T-helper 1 cell treated with Interleukin-12 subunit alpha and Interleukin-12 subunit beta and Interleukin-4 antibody, amounts not matched to agents 30 ng/mL and 1 ng/mL, for 36 hours (primary cell): Measurements from ENCODE around the gene CHD1L. TPM values are rescaled to one million over a fixed set of nuclear protein-coding genes. Genes with fewer than 3 reads are reported as not detected.
"Not testable (repeated sequence)": the region's sequence is repeated elsewhere in the genome, so short reads cannot be mapped to it uniquely, and the experiment has no call there.

Experiments used
- intact Hi-C: fragments of 100-400 bp; cut with micrococcal nuclease; formaldehyde crosslinking; loops from one replicate; pipeline ENCODE4 v1.15.1; 2024
- total RNA-seq: library from RNA; stranded (reverse); gene quantifications from 2 replicates; pipeline ENCODE4 v1.2.3, GENCODE V29; 2022

CHD1L gene
- total RNA-seq, 1 donor from 2014 or later, result 51.2 TPM

GRCh38 chr1:147231032-147231431 lies 11.5 kb upstream of the CHD1L start:
- intact Hi-C loops, result not testable (repeated sequence)

DNA sequence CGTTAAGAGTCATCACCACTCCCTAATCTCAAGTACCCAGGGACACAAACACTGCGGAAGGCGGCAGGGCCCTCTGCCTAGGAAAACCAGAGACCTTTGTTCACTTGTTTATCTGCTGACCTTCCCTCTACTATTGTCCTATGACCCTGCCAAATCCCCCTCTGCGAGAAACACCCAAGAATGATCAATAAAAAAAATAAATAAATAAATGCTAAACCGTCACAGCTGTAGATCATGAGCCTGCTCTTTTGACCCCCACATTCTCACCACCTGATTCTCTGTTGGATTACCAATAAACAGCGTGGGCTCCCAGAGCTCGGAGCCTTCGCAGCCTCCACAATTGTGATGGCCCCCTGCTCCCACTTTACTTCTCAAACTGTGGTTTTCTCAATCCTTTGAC lies 8.6 kb upstream of the CHD1L start:
- intact Hi-C loops, result not testable (repeated sequence)

GRCh38 chr1:147235822-147236221 lies 6.7 kb upstream of the CHD1L start:
- intact Hi-C loops, result no loop called here

GRCh38 chr1:147236448-147236847 lies 6.0 kb upstream of the CHD1L start:
- intact Hi-C loops, result no loop called here

DNA sequence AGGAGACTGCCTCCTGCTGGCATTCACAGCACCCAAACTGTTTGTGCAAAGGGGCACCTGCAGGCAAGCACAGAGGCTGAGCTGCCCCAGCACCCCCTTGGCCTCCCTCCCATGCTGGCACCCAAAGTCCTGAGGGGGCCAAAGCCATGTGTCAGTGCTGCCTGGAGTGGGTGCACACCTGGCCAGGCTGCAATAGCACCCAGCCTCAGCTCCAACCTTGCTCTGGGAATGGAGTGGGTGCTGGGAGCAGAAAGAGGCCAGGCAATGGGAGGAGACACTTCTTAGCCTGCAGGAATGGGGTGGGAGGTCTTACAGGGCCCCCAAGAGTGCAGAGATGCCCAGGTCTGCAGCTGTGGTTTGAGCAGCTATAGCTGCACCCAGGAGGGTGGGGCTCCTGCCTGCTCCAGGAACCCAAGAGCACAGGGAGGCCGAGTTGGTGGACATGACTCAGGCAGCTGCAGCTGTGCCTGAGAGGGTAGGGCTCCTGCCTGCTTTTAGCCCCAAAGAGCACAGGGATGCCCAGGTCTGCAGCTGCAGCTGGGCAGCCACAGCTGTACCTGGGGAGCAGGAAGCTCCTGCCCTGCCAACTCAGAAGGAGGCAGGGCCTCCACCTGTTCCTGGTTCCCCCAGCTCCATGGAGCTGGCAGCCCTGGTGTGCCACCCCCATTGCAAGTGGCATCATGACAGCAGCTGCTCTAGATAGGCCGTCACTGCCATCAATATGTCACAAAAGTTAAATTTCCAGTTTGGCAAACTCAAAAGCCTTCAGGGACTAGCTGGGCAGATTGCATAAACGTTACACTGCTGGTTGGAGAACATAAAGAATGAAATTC lies 5.3 kb upstream of the CHD1L start:
- intact Hi-C loops, result no loop called here

DNA sequence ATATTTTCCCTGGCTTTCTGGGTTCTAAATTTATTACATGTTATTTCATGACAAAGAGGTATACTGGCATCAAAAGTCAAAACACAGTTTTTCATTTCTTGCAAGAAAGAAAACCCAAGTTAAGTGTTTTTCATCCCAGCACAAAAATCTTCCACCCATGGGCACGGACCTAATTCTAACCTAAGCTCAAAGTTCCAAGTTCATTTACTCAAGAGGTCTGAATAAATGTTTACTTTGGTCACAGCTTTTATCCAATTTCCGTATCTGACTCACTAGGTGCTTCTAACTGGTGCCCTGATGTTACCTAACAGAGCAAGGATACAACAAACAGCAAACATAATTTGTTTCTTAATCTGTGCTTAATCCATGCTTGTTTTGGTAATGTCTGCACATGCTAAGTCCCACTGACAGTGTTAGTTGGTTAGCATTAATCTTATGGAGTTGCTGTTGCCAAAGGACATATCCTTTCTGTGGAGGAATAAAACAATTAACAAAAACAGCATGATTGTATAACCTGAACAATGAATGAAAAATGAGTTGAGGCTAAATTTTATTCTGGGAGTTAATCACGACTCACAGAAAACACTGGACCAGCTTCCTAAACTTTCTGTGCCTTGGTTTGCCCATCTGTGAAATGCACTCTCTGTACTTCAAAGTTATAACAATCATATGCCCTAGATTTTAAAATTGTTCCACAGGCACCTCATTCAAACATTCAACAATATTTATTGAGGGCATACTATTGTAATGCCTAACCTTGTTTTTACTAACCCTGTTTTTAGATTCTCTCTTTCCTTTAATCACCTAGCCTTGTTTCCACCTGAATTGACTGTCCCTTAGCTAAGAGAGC lies 4.2 kb upstream of the CHD1L start:
- intact Hi-C loops, result no loop called here

- intact Hi-C loops, result no loop called here
Observed at GRCh38 chr1:147238925-147239820, 3.3 kb upstream of the CHD1L start.

DNA sequence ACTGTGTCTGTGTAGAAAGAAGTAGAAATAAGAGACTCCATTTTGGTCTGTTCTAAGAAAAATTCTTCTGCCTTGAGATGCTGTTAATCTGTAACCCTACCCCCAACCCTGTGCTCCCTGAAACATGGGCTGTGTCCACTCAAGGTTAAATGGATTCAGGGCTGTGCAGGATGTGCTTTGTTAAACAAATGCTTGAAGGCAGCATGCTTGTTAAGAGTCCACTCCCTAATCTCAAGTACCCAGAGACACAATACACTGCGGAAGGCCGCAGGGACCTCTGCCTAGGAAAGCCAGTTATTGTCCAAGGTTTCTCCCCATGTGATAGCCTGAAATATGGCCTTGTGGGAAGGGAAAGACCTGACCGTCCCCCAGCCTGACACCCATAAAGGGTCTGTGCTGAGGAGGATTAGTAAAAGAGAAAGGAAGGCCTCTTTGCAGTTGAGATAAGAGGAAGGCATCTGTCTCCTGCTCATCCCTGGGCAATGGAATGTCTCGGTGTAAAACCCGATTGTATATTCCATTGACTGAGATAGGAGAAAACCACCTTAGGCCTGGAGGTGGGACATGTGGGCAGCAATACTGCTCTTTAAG lies 2.3 kb upstream of the CHD1L start:
- intact Hi-C loops, result loop anchor here (5.0 to 10.0 kb wide), 2 partner anchors 1022 to 1095 kb away; no protein-coding TSS in a partner anchor

DNA sequence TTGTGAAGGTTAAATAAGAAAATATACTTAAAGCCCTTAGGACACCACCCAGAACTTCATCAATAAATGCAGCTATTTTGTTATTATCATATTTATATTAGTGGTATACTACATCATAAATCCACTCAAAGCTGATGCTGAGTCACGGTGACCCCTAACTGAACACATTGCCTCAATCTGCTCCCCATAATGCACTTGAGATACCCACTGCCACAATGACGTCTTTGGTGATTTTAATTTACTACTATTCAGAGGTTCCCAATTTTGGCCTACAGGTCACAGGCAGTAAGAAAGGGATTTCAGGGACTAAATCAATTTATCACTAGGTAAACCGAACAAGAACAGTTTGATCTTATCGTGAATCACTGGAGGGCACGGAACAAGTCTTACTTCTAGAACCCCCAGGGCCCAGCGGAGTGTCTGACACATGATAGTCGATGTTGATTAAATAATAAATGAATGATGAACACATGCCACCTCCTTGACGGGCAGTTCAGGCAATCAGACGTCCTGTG lies 493 bp upstream of the CHD1L start:
- intact Hi-C loops, result loop anchor here (1.0 to 10.0 kb wide), 7 partner anchors 17 to 1093 kb away; partner anchors contain the start of genes FMO5 and PRKAB2

DNA sequence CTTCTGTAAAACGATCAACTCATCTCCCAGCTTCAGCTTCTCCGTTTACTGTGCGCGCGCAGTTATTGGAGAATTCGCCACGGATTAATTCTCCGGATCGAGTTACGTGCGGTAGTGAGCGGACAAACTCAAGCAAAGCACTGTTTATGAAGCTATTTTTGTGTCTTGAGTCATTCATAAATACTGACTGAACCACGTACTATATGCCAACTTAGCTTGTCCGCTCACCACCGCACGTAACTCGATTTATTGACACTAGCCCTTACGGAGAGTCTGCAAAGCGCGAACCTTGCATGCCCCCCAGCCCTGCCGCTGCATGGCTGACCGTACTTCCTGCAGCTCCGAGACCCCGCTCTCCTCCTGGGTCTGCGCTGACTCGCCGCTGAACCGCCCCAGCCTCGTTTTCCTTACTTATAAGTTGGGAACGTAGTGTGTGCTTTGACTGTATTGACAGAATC lies 773 bp downstream of the CHD1L start:
- intact Hi-C loops, result loop anchor here (5.0 to 10.0 kb wide), 2 partner anchors 1019 to 1092 kb away; no protein-coding TSS in a partner anchor

DNA sequence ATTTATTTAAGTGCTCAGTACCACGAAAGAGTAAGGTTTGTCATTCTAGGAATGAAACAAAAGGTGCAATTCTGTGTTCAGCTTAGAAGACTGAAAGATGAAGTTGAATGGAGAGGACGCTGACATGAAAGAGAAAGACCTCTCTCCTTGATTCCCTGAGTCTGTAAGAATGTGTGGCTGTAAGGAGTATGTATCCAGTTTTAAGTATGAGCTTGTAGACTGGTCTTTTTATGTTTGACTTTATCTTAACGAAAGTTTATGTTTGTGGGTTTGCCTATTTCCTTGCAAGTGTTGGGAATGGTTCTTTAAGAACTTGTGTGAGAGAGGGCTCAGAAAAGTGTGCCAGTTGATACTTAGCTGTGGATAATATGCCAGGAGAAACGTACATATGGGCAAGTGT lies 1.4 kb downstream of the CHD1L start:
- intact Hi-C loops, result loop anchor here (5.0 to 10.0 kb wide), 2 partner anchors 1018 to 1091 kb away; no protein-coding TSS in a partner anchor

- intact Hi-C loops, result loop anchor here (10.0 kb wide), 1 partner anchor 1090 kb away; no protein-coding TSS in a partner anchor
Observed at GRCh38 chr1:147245129-147245528, 2.6 kb downstream of the CHD1L start.

DNA sequence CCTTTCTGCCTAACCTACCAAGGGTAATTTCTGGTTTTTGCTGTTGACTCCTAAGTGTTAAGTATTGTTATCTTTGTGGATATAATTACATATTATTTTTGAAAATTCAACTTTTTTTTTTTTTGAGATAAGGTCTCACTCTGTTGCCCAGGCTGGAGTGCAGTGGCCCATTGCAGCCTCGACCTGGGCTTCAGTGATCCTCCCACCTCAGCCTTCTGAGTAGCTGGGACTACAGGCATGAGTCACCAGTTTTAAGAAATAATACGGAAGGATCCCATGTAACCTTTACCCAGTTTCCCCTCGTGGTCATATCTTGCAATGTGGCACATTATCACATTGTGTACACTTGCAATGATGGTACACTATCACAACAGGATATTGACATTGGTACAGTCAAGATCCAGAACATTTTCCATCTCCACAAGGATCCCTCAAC lies 3.1 kb downstream of the CHD1L start:
- intact Hi-C loops, result loop anchor here (10.0 kb wide), 1 partner anchor 1089 kb away; no protein-coding TSS in a partner anchor

- intact Hi-C loops, result loop anchor here (10.0 kb wide), 1 partner anchor 1089 kb away; no protein-coding TSS in a partner anchor
Observed at GRCh38 chr1:147246044-147246690, 3.7 kb downstream of the CHD1L start.

DNA sequence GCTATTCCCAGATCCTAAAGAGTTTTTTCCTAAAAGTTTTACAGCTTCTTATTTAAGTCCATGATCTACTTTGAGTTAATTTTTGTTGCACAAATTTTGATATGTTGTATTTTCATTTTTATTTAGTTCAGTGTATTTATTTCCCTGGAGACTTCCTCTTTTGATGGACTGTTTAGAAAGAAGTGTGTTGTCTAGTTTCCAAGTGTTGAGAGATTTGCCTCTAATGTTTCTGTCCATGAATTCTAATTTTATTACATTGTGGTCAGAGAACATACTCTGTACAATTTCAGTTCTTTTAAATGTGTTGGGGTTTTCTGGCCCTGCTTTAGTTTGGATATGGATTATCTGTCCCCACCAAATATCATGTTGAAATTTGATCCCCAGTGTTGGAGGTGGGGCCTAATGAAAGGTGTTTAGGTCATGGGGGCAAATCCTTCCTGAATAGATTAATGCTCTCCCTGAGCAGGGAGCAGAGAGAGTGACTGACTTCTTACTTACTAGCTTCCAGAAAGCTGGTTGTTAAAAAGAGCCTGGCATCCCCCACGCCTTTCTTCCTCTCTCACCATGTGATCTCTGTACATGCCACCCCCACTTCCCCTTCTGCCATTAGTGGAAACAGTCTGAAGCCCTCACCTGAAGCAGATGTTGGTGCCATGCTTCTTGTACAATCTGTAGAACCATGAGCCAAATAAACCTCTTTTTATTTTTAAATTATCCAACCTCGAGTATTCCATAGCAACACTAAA lies 4.6 kb downstream of the CHD1L start:
- intact Hi-C loops, result loop anchor here (10.0 kb wide), 1 partner anchor 1088 kb away; no protein-coding TSS in a partner anchor

GRCh38 chr1:147247656-147248238 lies 5.3 kb downstream of the CHD1L start:
- intact Hi-C loops, result loop anchor here (10.0 kb wide), 1 partner anchor 1087 kb away; no protein-coding TSS in a partner anchor

DNA sequence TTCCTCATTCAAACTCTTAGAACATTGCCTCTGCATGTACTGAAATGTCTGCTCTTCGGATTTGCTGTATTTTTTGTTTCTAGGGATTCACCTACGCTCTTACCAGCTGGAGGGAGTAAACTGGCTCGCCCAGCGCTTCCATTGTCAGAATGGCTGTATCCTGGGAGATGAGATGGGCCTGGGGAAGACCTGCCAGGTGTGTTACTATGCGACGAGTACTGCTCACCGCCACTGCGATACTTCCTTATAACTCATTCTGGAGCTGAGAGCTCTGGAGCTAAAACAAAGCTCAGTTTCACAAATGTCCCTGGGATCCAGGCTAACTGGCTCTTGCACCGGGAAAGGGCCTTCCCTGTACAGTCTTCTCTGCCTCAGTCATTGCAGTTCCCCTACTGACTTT lies 10.1 kb downstream of the CHD1L start:
- intact Hi-C loops, result no loop called here

DNA sequence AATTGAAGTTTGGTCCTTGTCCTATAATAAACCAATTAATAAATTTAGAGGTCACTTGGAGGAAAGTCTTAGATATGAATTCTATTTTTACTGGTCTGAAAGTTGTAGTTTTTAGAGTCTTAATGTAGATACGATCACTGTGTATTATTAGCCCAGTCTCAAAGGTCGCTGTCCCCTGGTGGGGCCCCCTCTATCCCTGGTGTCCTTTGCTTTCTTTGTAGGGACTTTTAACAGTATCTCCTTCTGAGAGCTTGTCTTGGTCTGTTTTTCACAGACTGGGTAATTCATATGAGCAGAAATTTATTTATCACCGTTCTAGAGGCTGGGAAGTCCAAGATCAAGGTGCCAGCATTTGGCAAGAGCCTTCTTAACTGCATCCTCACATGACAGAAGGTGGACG lies 18.5 kb downstream of the CHD1L start:
- intact Hi-C loops, result no loop called here
